ES-I3 (cell line): ENCODE data around the gene CDK17.

Experiments used
- H3K36me3 ChIP-seq: 2 replicates; pipeline ENCODE4 v1.6.1; 2013; ENCODE audit warnings: mild to moderate bottlenecking, low read length, control low read depth, moderate library complexity; ENCODE audit not compliant: insufficient read depth
- H3K4me1 ChIP-seq: 2 replicates; pipeline ENCODE4 v1.6.1; 2013; ENCODE audit warnings: mild to moderate bottlenecking, control low read depth, low read length; ENCODE audit not compliant: insufficient read depth
- H3K9ac ChIP-seq: 2 replicates; pipeline ENCODE4 v1.6.1; 2013; ENCODE audit warnings: low read depth, mild to moderate bottlenecking, low read length, moderate library complexity
- H3K9me3 ChIP-seq: 2 replicates; pipeline ENCODE4 v1.6.1; 2013; ENCODE audit warnings: mild to moderate bottlenecking, low read length, moderate library complexity; ENCODE audit not compliant: control insufficient read depth, insufficient read depth

The CDK17 gene

DNA sequence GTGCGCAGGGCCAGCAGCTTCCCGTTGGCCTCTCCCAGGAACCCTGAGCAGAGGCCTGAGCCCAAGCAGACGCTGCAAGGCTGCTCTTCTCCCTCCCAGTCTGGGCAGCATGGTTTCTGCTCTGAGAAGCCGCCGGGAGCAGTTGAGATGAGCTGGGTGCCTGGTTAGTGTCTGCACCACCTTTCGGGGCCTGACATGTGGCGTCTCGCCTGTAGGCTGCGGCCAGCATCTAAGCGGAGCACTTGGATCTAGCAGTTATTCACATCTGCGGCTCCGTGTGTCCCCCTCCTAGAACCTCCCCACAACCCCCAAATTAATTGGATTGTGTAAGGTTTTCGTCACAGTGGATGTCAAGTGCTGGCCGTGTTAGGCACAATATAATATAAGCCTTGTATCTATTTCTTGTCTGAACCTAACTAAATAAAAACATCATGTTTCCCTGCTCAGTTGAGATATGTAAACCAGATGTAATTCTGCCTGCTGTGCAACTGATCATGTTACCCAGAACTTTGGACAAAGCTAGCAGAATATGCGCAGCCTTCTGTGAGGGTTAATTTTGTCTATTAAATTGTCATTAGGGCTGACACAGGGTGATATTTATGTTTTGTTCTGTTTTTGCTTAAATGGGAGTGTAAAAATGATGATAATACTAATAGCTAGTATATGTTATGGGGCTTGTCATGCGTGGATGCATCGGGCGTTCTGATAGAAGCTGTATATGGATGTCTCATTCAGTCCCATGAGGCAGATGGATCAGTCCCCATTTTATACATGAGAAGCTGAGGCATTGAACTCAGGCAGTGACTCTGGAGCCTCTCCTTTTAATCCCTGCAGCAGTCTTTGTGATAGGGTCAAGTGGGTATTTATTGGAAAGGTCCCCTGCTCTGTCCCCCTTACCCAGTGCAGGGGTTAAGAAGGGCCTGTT lies 160.3 kb downstream of the CDK17 start:
- H3K4me1 ChIP-seq: no peaks in the 10 kb centered on the region
- H3K9ac ChIP-seq: no peak overlapping the region
- H3K36me3 ChIP-seq: no peaks in the 10 kb centered on the region; the same call in 1 of the 2 replicates
- no peaks in the 10 kb centered on the region for H3K9me3 ChIP-seq

GRCh38 chr12:96238336-96239047 lies 161.7 kb downstream of the CDK17 start:
- H3K36me3 ChIP-seq: no peaks in the 10 kb centered on the region; the same call in 1 of the 2 replicates
- no peaks in the 10 kb centered on the region for H3K4me1 ChIP-seq
- H3K9ac ChIP-seq: no peak overlapping the region
- H3K9me3 ChIP-seq: no peaks in the 10 kb centered on the region

- no peaks in the 10 kb centered on the region for H3K4me1 ChIP-seq
- H3K9me3 ChIP-seq: no peaks in the 10 kb centered on the region
- no peaks in the 10 kb centered on the region; the same call in 1 of the 2 replicates for H3K36me3 ChIP-seq
- H3K9ac ChIP-seq: no peak overlapping the region
Measured at GRCh38 chr12:96237465-96238077, 162.7 kb downstream of the CDK17 start.

DNA sequence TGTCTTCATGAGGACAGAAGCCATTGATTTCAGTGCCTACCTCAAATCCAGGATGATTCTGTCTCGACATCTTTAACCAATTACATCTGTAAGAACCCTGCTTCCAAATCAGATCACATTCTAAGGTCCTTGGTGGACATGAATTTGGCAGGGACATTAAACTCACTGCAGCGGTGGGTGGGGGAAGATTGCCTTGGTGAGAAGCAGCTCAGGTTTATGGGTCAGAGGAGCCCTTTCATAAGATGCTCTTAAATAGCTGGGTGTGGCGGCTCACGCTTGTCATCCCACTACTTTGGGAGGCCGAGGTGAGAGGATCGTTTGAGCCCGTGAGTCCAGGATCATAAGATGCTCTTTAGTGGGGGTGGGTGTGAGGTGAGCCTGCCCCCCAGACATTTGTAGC lies 163.2 kb downstream of the CDK17 start:
- Histone ChIP-seq H3K9me3 (no peaks in the 10 kb centered on the region), H3K4me1 (no peaks in the 10 kb centered on the region), H3K36me3 (no peaks in the 10 kb centered on the region; the same call in 1 of the 2 replicates), H3K9ac (no peak overlapping the region)

DNA sequence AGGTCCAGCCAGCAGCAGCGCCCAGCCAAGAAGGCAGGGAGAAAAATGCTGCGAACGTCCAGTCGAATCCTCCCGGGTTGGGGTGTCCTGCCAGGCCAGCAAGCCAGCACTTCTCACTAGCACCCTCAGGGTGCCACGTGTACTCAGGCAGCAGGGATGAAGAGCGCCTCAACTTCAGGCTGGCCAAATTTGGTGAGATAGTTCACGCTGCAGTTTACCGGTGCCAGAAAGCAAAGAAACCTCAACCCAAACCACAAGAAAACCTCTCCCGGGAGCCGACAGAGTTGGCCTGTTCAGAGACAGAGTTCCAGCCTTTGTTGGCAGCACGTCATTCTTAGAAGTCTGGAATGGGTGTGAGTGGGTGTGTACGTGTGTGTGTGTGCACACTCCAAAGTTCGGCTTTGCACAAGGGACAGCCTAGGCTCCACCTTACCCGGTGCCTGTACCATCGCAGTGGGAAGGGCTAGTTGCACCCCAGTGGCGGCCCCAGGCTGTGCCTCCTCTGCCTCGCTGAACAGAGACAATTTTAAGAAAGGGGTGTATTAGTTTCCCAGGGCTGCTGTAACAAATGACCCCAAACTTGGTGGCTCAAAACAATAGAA lies 163.9 kb downstream of the CDK17 start:
- no peak overlapping the region for H3K9ac ChIP-seq
- H3K9me3 ChIP-seq: no peaks in the 10 kb centered on the region
- no peaks in the 10 kb centered on the region for H3K4me1 ChIP-seq
- H3K36me3 ChIP-seq: no peaks in the 10 kb centered on the region; the same call in 1 of the 2 replicates

- no peaks in the 10 kb centered on the region for H3K4me1 ChIP-seq
- H3K9ac ChIP-seq: no peak overlapping the region
- H3K36me3 ChIP-seq: no peaks in the 10 kb centered on the region; the same call in 1 of the 2 replicates
- no peaks in the 10 kb centered on the region for H3K9me3 ChIP-seq
Measured at GRCh38 chr12:96235484-96235826, 164.8 kb downstream of the CDK17 start.

GRCh38 chr12:96234591-96235483 lies 165.4 kb downstream of the CDK17 start:
- Histone ChIP-seq H3K4me1 (no peaks in the 10 kb centered on the region), H3K9ac (no peak overlapping the region), H3K9me3 (no peaks in the 10 kb centered on the region), H3K36me3 (no peaks in the 10 kb centered on the region; the same call in 1 of the 2 replicates)

- Histone ChIP-seq H3K9ac (no peak overlapping the region), H3K4me1 (no peaks in the 10 kb centered on the region), H3K9me3 (no peaks in the 10 kb centered on the region), H3K36me3 (no peaks in the 10 kb centered on the region; the same call in 1 of the 2 replicates)
Measured at GRCh38 chr12:96233939-96234461, 166.2 kb downstream of the CDK17 start.

DNA sequence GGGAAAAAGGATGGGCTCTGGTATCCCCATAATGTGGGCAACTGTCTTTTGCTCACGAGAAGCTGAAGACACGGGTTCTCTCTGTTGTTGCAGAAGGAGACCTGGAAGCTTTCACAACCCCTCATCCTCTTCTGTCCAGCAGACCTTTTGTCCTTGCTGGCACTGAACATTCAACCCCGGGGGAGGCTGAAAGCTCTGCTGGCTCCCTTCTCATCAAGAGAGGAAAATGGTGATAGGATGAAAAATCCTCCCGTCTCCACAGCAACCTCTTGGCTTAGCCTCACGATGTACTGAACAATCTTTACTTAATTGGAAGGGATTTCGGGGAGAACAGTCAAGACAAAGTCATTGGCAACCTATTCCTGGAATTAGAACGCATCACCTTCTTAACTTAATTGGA lies 167.1 kb downstream of the CDK17 start:
- Histone ChIP-seq H3K4me1 (no peaks in the 10 kb centered on the region), H3K9ac (no peak overlapping the region), H3K36me3 (no peaks in the 10 kb centered on the region; the same call in 1 of the 2 replicates), H3K9me3 (no peaks in the 10 kb centered on the region)

GRCh38 chr12:96230646-96231045 lies 169.6 kb downstream of the CDK17 start:
- H3K9me3 ChIP-seq: no peaks in the 10 kb centered on the region
- no peak overlapping the region for H3K9ac ChIP-seq
- H3K4me1 ChIP-seq: no peaks in the 10 kb centered on the region
- no peaks in the 10 kb centered on the region for H3K36me3 ChIP-seq

- Histone ChIP-seq H3K4me1 (no peaks in the 10 kb centered on the region), H3K36me3 (no peaks in the 10 kb centered on the region), H3K9ac (no peak overlapping the region), H3K9me3 (no peaks in the 10 kb centered on the region)
Measured at GRCh38 chr12:96228566-96229248, 171.5 kb downstream of the CDK17 start.
